Epidermal melanocyte (primary cell): Measurements from ENCODE around the gene CYB561D2.

ENCODE experiments used
- DNase-seq: peaks from one replicate; pipeline ENCODE4 v3.0.0; 2011; ENCODE audit warnings: low spot score; ENCODE audit not compliant: insufficient read length

CYB561D2 gene

GRCh38 chr3:50323614-50324199, 27.0 kb upstream of the CYB561D2 start:
- no peak for DNase-seq

- DNase-seq = peak; percentile 81
Observed at GRCh38 chr3:50324351-50325112, 26.1 kb upstream of the CYB561D2 start.

- no peak for DNase-seq
Observed at GRCh38 chr3:50325113-50325480, 25.6 kb upstream of the CYB561D2 start.

- DNase-seq = no peak
Observed at GRCh38 chr3:50325497-50326181, 25.0 kb upstream of the CYB561D2 start.

GRCh38 chr3:50326182-50326541, 24.5 kb upstream of the CYB561D2 start:
- DNase-seq = no peak

GRCh38 chr3:50327129-50327528, 23.5 kb upstream of the CYB561D2 start:
- no peak for DNase-seq

GRCh38 chr3:50327943-50328691, 22.5 kb upstream of the CYB561D2 start, which contains the start of gene TUSC2:
TSS of gene TUSC2 (minus strand) at chr3:50328223. CDS start at chr3:50328099, 124 bp downstream.
- DNase-seq = peak; percentile 99

- no peak for DNase-seq
Observed at GRCh38 chr3:50330330-50330729, 20.3 kb upstream of the CYB561D2 start.

GRCh38 chr3:50331364-50331907, 19.2 kb upstream of the CYB561D2 start:
- DNase-seq = no peak

- DNase-seq = no peak
Observed at GRCh38 chr3:50333744-50334328, 16.8 kb upstream of the CYB561D2 start.

- DNase-seq = no peak
Observed at GRCh38 chr3:50334339-50335075, 16.2 kb upstream of the CYB561D2 start.

- no peak for DNase-seq
Observed at GRCh38 chr3:50336452-50337174, 14.0 kb upstream of the CYB561D2 start.

GRCh38 chr3:50337175-50337861, 13.3 kb upstream of the CYB561D2 start:
- peak; percentile 99 for DNase-seq

GRCh38 chr3:50338965-50339364, 11.7 kb upstream of the CYB561D2 start:
- DNase-seq = no peak

- DNase-seq = no peak
Observed at GRCh38 chr3:50339485-50340146, 11.0 kb upstream of the CYB561D2 start.

GRCh38 chr3:50340147-50340447, 10.6 kb upstream of the CYB561D2 start:
- DNase-seq = no peak

- DNase-seq = no peak
Observed at GRCh38 chr3:50340448-50341329, 10.0 kb upstream of the CYB561D2 start, which contains the start of gene RASSF1. TSS of gene RASSF1 (minus strand) at chr3:50340836. CDS start at chr3:50340805, 31 bp downstream.

GRCh38 chr3:50341537-50341936, 9.1 kb upstream of the CYB561D2 start:
- no peak for DNase-seq
